ENCODE measurements around the gene SUV39H1. TPM values are rescaled to one million over a fixed set of nuclear protein-coding genes. Genes with fewer than 3 reads are reported as not detected.
"Not testable (repeated sequence)": the region's sequence is repeated elsewhere in the genome, so short reads cannot be mapped to it uniquely, and the experiment has no call there.

The SUV39H1 gene
- total and polyA plus RNA-seq, 7 donors = 1.8 to 8.5 (median 3.1) TPM

GRCh38 chrX:48663241-48663640, 33.3 kb upstream of the SUV39H1 start:
- H3K27me3 ChIP-seq = no peaks in the 10 kb centered on the region
- DNase-seq = no peak
- no peaks in the 10 kb centered on the region for H3K9me3 ChIP-seq
- no peak overlapping the region for H3K27ac ChIP-seq
- TF ChIP-seq EP300 (IDR thresholded peaks at IDR 0.05) = no peak
- TF ChIP-seq POLR2A (IDR thresholded peaks at IDR 0.05) = no peak
- no peak for TF ChIP-seq POLR2AphosphoS5 (IDR thresholded peaks at IDR 0.05)
- intact Hi-C loops (cut with DNase I) = no loop called here
- H3K4me1 ChIP-seq = no peaks in the 10 kb centered on the region
- H3K36me3 ChIP-seq = no peaks in the 10 kb centered on the region
- WGBS, 2 donors = 89 to 100% methylated on average over 1 of the region's 1 CpG
- no peak overlapping the region for H3K4me3 ChIP-seq

GRCh38 chrX:48664156-48664555, 32.4 kb upstream of the SUV39H1 start:
- intact Hi-C loops (cut with DNase I) = no loop called here
- no peaks in the 10 kb centered on the region for H3K4me1 ChIP-seq
- no peaks in the 10 kb centered on the region for H3K36me3 ChIP-seq
- no peak overlapping the region for H3K27ac ChIP-seq
- H3K4me3 ChIP-seq = no peak overlapping the region
- H3K9me3 ChIP-seq = no peaks in the 10 kb centered on the region
- no peak for TF ChIP-seq CTCF (IDR thresholded peaks at IDR 0.05)
- TF ChIP-seq EP300 (IDR thresholded peaks at IDR 0.05) = no peak
- TF ChIP-seq POLR2A (IDR thresholded peaks at IDR 0.05) = no peak
- no peak for TF ChIP-seq POLR2AphosphoS5 (IDR thresholded peaks at IDR 0.05)
- 91% methylated on average over 1 of the region's 1 CpG for WGBS, 2 donors
- H3K27me3 ChIP-seq = no peaks in the 10 kb centered on the region
- no peak for DNase-seq

- DNase-seq = no peak
- no peak overlapping the region for H3K4me3 ChIP-seq
- intact Hi-C loops (cut with DNase I) = no loop called here
- H3K4me1 ChIP-seq = no peaks in the 10 kb centered on the region
- no peak for TF ChIP-seq POLR2AphosphoS5 (IDR thresholded peaks at IDR 0.05)
- TF ChIP-seq POLR2A (IDR thresholded peaks at IDR 0.05) = no peak
- TF ChIP-seq EP300 (IDR thresholded peaks at IDR 0.05) = no peak
- TF ChIP-seq CTCF (IDR thresholded peaks at IDR 0.05) = no peak
- no peaks in the 10 kb centered on the region for H3K36me3 ChIP-seq
- 82 to 92% methylated on average over 2 of the region's 2 CpGs for WGBS, 2 donors
- no peak overlapping the region for H3K27ac ChIP-seq
- no peaks in the 10 kb centered on the region for H3K9me3 ChIP-seq
- H3K27me3 ChIP-seq = no peaks in the 10 kb centered on the region
Observed at GRCh38 chrX:48665991-48666390, 30.5 kb upstream of the SUV39H1 start.

GRCh38 chrX:48666649-48667048, 29.9 kb upstream of the SUV39H1 start:
- intact Hi-C loops (cut with DNase I) = no loop called here
- TF ChIP-seq POLR2A (IDR thresholded peaks at IDR 0.05) = no peak
- no peak for TF ChIP-seq POLR2AphosphoS5 (IDR thresholded peaks at IDR 0.05)
- no peak for TF ChIP-seq EP300 (IDR thresholded peaks at IDR 0.05)
- no peak for TF ChIP-seq CTCF (IDR thresholded peaks at IDR 0.05)
- Histone ChIP-seq H3K27ac (no peak overlapping the region), H3K27me3 (no peaks in the 10 kb centered on the region), H3K4me1 (no peaks in the 10 kb centered on the region), H3K4me3 (no peak overlapping the region), H3K9me3 (no peaks in the 10 kb centered on the region), H3K36me3 (no peaks in the 10 kb centered on the region)
- no peak for DNase-seq
- 88 to 93% methylated on average over 4 of the region's 4 CpGs for WGBS, 2 donors

GRCh38 chrX:48667509-48667908, 29.0 kb upstream of the SUV39H1 start:
- Histone ChIP-seq H3K36me3 (no peaks in the 10 kb centered on the region), H3K9me3 (no peaks in the 10 kb centered on the region), H3K27me3 (no peaks in the 10 kb centered on the region), H3K27ac (no peak overlapping the region), H3K4me3 (no peak overlapping the region), H3K4me1 (no peaks in the 10 kb centered on the region)
- intact Hi-C loops (cut with DNase I) = no loop called here
- TF ChIP-seq EP300 (IDR thresholded peaks at IDR 0.05) (no peak), CTCF (IDR thresholded peaks at IDR 0.05) (no peak)
- no peak for DNase-seq
- 76 to 77% methylated on average over 4 of the region's 4 CpGs for WGBS, 2 donors

- H3K27ac ChIP-seq; DNase-seq; intact Hi-C loops (cut with DNase I); H3K36me3 ChIP-seq; H3K4me3 ChIP-seq; H3K27me3 ChIP-seq; H3K4me1 ChIP-seq; H3K9me3 ChIP-seq: not testable (repeated sequence)
- WGBS, 2 donors = 90 to 91% methylated on average over 11 of the region's 11 CpGs
Observed at GRCh38 chrX:48668187-48668586, 28.3 kb upstream of the SUV39H1 start.
